Activated CD8-positive, alpha-beta memory T cell treated with anti-CD3 and anti-CD28 coated beads, Interleukin-2, amount 50 U/mL, for 24 hours (primary cell): ENCODE data around the gene TENM4.

ENCODE experiments used
- DNase-seq: peaks from one replicate; pipeline ENCODE4 v3.0.0-alpha.2; 2020; ENCODE audit errors: extremely low read depth

The TENM4 gene

DNA sequence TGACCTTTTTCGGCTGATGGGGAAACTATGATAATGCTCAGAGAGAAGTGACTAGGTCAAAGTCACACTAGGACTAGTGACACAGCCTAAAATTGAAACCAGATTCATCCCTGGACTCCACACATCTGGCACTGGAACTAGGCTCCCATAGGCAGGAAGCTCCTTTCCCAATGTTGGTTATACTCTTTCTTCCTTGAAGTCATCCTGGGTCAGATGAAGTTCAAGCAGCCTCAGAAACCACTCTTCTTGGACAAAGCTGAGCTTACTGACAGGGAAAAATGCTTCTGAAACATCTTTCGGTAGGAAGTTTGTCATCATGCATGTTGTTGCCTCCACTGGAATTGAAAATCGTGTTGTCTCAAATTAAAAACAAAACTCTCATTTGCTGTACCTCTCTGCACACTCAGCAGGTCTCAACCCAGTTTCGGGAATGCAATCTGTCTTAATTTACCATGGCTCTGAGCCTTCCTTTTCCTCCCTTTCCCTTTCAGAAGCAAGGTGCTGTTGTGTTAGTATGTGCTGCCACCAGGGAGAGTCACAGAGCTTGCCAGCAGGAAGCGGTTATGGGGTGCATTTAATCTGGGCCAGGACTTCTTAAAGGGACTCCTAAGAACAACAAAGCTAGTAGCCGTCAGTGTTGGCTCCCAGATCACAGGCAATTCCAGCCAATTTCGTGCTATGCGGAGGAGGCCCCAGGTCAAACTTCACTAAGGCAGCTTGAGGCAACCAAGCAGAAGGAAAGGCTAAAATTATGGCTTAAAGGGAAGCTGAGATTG lies 384.8 kb downstream of the TENM4 start:
- no peak for DNase-seq

DNA sequence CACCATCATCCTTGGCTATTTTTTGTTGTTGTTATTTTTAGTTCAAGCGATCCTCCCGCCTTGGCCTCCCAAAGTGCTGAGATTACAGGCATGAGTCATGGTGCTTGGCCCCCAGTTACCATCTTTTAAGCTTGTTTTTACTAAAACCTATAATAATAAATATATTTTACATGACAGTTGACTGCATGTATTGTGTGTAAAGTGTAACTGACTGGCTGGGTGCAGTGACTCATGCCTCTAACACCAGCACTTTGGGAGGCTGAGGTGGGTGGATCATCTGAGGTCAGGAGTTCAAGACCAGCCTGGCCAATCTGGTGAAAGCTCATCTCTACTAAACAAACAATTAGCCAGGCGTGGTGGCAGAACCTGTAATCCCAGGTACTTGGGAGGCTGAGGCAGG lies 386.2 kb downstream of the TENM4 start:
- no peak for DNase-seq

DNA sequence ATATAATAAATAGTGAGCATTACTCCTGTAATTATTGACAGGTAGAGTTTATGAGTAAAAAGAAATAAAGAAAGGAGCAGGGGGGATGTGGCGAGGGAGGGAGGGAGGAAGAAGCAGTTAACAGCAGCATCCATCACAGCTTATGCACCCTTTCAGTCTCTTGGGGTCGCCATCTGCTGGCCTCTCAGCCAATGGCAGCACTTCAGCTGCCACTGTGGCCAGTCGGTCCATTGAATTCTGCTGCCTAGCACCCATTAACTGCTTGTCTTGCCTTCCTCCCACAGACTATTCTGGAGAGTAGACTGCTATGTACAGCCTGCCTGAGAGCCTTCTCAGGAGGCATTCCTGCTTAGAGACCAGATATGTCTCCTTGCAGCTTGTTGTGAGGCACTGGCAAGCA lies 388.3 kb downstream of the TENM4 start:
- no peak for DNase-seq

DNA sequence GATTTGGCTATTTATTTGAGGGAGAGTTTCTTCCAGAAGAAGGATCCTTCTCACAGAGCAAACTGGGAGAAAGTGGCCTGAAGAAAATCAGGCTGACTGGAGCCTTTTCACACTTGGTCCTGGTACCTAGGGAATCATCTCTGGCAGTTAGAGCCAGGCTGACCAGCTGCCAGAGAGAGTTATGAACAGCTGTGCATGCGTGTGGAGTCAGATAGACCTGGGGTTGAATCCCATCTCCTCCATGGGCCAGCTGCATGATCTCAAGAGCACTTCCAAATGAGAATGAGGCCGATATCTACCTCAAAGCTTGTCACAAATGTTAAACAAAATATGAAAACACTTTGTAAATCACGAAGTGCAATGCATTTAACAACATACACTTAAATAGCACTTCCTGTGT lies 390.0 kb downstream of the TENM4 start:
- no peak for DNase-seq

DNA sequence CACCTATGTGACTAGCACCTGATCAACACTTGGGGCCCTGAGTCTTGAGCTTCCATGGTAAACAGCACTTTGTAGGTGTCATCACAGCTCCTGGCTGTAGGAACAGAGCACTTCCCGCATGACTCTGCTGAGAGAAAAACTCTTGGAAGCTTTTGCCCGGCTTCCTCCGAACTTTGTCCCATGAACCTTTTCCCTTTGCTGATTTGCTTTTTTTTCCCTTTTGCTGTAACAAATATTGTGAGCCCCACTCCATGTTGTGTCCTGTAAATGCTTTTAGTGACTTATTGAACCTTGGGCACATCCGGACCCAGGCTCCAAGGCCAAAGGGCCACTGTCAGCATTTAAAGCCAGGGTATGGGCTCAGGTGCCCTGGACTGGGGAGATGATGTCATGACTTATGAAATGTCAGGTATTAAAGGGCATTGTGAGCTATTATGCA lies 391.1 kb downstream of the TENM4 start:
- no peak for DNase-seq

DNA sequence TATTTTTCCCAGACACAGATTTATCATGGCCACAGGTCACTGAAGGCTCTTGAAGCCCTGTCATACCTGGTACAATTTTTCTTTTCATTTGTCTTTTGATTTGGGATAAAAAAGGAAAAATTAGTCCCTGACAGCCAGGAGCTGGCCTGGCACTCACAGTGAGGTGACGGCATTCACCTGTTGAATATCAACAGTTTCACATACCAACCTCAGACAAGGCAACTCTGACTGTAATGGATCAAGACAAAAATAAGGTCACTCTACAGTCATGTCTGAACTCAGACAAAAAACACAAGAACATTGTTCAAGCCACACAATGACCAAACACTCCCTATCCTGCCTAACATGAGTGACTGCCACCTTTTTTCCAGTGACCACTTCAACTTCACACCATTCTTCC lies 392.9 kb downstream of the TENM4 start:
- no peak for DNase-seq

DNA sequence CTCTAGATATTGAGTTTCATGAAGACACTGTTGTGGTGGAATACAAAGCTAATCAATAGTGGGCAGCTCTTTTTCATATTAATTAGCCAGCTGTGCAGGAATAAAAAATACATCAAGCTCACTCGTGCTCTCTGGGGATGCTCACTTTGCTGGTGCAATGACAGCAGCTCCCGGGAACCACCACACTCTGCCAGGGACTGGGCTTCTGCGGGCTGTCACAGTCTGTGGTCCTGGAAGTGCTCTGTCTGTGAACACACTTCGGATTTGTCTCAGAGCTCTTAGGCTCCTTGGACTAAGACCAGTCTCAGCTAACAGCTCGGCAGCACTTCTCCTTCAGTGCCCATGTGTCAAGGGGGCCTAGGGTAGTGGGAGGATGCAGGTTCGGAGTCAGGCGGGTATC lies 393.5 kb downstream of the TENM4 start:
- DNase-seq, result no peak

DNA sequence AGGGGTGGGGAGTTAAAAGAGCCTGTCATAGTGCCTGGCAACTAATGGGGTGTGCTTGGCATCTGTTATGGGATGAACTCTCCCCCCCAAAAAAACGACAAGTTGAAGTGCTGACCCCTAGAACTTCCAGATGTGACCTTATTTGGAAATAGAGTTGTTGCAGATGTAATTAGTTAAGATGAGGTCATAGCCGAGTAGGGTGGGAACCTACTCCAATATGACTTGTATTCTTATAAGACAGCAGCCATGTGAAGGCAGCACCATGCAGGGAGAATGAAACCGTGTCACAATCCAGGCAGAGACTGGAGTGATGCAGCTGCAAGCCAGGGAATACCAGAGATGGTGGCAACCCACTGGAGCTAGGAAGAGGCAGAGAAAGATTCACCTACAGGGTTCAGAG lies 394.5 kb downstream of the TENM4 start:
- no peak for DNase-seq

DNA sequence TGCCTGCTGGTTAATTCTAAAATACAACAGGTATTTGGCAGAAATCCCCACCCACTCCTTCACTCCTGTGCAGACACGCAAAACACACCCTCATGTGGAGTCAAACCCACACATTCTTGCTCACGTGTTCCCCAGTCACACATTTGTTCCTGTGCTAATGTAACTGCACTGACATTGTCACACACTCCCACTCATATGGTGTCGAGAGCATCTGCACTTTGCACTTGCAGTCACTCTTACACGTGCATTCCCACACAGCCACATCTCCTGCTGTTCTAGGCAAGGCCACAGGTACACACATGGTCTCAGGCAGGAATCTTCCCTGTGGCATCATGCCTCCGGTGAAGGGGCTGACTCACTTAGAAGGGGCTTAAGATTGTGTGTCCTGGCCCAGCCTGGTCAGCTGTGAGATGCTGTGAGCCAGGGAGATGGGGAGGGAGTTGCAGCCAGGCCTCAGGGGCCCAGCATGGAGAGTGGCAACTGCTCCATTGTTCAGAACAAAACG lies 395.0 kb downstream of the TENM4 start:
- no peak for DNase-seq

DNA sequence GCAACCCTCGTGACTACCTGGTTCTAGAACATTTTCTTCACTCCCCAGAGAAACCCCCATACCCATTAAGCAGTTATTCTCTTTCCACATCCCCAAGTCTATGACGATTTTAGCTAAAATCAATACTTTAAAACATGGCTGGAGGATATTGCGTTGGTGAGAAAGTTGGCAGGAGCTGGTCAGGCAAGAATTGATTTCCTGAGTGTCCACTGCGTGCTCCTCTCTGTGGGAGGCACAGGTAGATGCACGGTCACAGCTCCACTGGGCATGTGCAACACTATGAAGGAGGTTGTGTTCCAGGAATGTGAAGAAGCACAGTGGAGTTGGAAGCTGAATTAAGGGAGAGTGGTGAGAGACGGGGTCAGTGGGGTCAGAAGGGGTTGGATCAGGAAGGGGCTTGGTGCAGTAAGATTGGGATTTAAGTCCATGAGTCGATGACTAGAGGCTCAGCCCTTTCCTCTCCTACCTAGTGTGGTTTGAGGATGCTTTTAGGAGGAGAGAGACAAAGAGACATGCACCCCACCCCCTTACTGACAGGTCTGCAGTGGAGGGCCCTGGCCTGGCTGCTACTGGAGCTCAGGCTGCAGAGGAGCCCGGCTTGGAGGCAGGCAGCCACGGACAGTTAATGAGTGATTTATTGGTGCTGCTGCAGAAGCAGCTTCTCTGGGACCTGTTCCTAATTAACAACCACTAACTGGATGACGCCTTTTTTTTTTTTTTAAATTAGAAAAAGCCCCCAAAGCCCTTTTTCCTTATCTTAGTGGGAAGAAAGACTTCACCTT lies 395.6 kb downstream of the TENM4 start:
- no peak for DNase-seq

DNA sequence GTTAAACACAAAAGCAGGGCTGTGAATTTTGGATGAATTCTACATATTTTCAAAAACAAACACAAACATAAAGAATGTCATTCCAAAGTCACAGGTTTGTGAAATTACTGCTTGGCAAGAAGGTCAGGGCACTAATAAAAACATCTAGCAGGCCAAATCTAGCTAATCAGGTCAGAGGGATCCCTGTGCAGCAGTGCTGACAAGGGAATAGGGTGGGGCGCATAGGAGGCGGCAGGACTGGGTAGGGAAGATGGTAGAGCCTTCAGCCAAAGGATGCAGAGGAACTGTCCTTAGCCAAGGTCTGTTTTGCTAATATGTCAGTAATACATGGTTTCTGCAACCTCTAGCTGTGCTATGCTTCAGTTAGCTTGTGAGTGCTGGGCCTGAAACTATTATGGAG lies 396.6 kb downstream of the TENM4 start:
- no peak for DNase-seq

DNA sequence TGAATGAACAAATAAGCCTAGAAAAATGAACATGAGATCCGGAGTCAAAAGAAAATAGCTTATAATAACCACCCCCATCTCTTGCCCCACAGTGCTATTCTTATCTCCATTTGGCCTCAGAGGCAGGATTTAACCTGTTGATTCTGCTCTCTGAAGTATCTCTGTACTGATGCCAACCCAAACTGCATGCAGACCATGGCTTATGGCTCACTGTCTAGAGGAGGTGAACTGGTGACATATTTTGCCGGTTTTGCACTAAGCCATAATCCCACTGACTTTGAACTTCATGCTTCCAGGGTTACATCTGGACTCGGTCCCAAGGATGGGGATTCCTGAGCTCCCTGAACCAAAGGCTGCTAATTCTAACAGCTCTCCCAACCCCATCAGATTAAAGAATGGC lies 397.1 kb downstream of the TENM4 start:
- no peak for DNase-seq

DNA sequence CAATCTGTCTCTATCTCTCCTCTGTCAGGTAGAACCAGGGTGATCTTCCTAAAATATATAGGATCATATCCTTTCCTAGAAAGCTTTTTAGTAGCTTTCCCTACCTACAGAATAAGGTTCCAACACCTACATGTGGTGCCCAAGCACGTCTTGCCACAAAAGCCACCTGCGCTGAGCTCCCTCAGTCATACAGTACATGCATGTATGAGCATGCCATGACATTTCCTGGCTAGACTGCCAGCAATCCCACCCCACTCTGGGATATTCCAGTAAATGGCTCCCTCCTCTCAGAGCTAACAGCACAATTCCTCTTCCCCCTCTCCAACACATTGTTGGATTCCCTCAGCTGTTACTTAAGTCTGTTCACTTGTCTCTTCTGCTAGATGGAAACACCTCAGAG lies 398.0 kb downstream of the TENM4 start:
- DNase-seq, result no peak

DNA sequence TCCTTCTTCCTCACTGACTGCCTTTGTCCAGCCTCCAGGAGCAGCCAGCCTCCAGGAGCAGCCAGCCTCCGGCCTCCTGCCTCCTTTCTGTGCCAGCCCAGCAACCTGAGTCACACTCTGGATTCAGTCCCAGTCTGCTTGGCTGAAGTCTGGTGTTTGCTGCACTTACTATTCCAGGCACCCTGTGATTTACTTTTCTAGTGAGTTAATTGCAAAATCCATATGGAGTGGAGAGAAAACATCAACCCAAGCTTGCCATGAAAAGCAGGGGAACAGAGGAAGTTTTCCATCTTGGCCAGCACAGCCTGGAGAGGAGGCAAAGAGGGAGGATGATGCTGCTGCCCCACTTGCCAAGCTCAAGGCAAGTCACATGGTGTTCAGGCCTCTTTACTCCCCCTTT lies 400.5 kb downstream of the TENM4 start:
- no peak for DNase-seq

DNA sequence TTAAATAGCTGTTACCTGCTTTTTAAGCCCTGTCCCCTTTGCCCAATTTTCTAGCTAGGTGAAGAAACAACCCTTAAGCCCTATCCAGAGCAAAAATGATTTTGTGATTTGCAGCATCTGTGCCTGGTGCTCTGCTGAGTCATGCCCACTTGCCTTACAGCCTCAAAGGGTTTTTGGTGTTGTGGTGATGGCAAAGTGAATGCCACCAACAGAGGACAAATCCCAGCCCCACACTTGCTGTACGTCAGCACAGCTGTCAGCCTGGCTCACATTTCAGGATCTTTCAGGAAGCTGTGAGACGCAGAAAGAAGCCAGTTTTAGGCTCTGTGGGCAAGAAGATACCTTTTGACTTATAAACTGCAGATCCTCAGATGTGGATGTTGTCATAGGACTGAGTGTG lies 401.7 kb downstream of the TENM4 start:
- no peak for DNase-seq

DNA sequence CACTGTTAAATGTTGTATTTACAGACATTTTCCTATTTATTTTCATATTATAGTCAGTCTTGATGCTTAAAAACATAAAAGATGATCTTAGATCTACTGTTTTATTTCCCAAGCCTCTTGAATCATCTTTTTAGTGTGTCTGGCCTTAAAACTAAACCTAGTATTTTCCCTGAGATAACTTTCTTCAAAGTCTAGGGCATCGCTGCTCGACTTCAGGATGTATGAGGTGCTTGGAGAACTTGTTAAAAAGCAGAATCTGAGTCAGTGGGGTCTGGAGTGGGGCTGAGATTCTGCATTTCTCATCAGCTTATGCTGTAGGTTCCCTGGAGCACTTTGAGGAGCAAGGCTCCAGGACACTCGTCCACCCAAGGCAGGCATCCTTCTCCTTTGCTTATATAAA lies 404.9 kb downstream of the TENM4 start:
- no peak for DNase-seq

DNA sequence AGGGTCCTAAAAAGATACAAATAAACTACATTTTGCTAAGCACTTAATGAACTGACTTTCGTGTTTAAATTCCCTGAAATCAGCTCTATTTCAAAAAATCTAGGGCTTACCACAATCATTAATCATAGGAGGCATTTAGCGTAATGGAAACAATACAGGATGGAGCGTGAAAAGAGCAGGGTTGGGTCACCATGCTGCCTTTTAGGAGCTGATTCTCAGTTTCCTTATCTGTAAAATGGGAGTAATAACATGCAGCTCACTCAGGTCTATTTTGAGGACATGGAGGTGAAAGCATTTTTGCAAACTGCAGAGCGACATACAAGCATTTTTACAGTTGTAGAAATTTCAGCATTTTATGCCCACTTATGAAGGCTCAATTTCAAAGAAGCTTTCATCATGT lies 407.0 kb downstream of the TENM4 start:
- DNase-seq, result no peak

DNA sequence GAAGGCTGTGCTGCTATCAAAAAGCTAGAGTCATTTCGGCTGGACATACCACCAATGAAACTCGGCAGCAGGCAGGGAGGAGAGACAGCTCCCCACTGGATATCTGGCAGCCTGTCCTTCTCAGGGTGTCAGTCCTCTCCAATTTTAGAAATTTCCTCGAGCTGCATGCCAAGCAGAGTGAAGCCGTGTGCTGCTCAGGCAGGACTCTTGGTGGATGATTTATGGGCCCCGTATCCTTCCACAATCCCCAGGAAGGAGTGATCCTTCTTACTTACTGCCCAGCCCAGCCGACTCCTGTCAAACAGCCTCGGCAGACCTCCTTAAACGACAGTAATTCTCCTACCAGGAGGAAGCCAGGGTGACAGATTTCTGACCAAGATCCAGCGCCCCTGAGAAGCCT lies 410.4 kb downstream of the TENM4 start:
- no peak for DNase-seq

DNA sequence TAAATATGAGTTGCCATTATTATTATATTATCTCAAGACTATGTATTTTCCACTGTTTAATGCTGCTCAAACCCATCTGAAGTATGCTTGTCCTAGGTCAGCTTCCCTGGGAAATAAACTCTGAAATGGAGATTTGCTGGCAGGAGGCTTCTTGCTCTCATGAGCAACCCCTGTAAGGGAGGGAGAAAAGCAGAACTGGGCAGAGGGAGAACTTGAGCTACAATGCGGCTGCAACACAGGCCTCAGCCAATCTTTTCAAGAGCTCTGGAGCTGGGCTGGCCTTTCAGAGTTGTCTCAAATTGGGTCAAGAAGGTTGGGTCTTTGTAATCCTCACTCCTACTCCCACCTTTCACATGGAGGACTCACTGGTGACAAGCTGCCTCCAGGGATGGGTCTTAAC lies 412.6 kb downstream of the TENM4 start:
- DNase-seq, result no peak

DNA sequence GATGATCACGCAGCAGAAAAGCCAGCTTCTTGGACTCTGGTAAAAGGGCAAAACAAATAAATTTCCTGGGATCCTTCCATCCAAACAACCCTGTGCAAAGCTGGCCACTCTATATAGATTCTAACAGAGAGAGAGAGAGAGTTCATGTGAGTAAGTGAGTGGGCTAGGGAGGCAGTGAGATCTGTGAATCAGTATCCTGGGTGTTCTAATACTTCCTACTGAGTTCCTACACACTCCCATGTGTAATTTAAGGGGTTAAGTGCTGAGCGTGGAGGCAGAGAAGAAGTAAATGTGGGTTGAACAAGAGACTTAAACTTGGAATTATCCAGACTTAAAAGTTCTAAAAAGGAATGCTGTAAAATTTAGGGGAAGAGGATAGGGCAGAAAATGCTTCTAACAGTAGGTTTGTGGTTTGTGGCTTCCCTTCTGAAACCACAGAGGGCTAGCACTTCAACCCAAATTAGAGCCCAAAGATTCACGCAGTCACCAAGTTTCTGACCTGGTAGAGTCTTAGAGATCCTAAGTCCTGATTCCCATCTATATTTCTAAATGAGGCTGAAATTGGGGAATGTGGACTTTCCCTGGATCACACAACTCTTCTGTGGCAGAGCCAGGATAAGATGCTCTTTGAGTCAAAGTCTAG lies 413.9 kb downstream of the TENM4 start:
- DNase-seq, result no peak

DNA sequence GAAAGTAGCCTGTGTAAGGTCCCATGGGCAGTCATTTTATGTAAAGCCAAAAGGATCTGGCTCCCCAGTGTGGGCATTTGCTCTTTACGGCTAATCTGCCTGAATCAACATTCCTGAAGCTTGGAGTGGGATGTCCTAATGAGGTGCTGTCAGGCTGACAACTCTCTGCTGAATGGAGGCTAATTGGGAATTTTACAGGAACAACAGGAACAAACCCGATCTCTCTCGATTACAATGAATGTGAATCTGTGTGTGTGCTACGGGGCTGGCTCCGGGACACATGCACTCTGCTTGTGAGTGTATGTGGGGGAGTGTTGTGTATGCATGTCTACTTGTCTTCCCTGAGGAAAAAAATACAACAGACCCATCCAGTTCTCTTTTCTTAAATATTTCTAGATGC lies 415.2 kb downstream of the TENM4 start:
- no peak for DNase-seq

DNA sequence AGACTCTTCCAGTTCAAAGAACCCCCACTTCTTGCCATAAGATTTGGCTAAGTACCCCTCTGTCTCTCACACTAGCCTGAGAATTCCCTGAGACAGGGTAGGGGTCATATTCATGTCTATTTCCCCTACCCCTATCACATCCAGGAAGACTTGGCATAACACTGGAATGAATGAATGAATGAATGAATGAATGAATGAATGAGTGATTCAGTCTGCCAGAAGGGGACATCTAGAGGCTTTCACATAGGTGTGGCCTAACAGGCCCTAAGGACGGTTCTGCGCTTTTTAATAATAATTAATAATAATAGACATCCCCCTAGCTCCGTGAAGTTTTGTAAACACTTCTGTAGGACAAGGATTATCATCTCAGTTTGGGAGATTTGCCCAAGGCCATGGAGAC lies 415.7 kb downstream of the TENM4 start:
- no peak for DNase-seq

DNA sequence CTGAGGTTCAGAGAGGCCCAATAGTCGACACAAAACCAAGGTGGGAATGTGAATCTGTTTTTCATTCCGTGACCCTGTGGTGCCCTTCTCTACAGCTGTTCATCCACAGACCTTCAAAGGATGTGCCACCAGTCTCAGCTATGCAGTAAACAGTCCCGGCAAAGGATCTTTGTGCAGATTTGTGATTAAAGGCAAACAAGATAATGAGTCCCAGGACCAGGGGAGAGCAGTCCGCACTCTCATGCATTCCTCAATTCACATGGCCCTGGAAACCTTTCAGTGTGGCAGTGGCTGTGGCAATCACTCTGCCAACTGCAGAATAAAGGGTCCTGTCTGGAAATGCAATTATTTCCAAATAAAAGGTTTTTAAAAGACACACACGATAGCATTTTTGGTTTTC lies 418.6 kb downstream of the TENM4 start:
- no peak for DNase-seq
